Measurements from ENCODE around the gene TLR5.

The TLR5 gene

GRCh38 chr1:223110952-223111351, 32.1 kb downstream of the TLR5 start:
- in situ Hi-C loops (cut with MboI; ENCODE audit: low sequenced_read_pairs) = no loop called here

GRCh38 chr1:223109581-223110026, 33.4 kb downstream of the TLR5 start:
- in situ Hi-C loops (cut with MboI; ENCODE audit: low sequenced_read_pairs) = no loop called here

- in situ Hi-C loops (cut with MboI; ENCODE audit: low sequenced_read_pairs) = no loop called here
These were observed 36.2 kb downstream of the TLR5 start for GRCh38 chr1:223106856-223107255.

- in situ Hi-C loops (cut with MboI; ENCODE audit: low sequenced_read_pairs) = no loop called here
These were observed 37.5 kb downstream of the TLR5 start for GRCh38 chr1:223105568-223105967.

DNA sequence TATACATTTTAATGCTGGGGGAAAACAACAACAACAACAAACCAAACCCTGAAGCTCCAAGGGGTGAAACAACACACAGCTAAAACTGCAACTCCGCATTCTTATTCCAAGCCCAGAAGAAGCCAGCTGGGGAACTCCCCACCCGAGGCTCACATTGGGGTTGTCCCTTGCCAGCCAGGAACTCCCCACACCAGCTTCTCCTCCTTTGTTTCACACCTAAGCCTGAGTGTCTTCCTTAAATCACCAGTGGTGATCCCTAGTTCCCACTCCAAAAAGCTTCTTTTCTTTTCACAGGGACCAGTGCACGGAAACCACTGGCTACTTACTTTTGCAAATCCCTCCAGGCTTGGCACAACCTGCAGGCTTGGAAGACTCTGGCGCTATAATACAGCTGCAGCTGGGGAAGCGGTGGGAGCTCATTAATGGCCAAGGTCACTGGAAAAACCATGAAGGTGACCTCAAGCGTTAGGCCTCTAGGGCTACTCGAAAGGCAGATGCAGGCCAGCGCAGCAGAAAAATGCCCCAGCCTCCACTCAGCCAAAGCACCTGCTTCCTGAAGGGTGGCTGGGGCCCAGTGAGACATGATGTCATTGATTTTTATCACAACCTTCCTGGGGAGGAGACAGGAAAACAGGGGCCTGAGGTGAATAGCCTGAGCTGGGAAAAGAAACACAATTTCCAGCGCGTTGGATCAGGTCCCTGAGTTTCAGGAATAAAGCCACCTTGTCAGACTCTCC, 40.1 kb downstream of the TLR5 start:
- in situ Hi-C loops (cut with MboI; ENCODE audit: low sequenced_read_pairs) = no loop called here

GRCh38 chr1:223097713-223098112, 45.3 kb downstream of the TLR5 start:
- in situ Hi-C loops (cut with MboI; ENCODE audit: low sequenced_read_pairs) = loop anchor here (25.0 kb wide), 2 partner anchors 310 to 635 kb away; no protein-coding TSS in a partner anchor

GRCh38 chr1:223095870-223096269, 47.2 kb downstream of the TLR5 start:
- in situ Hi-C loops (cut with MboI; ENCODE audit: low sequenced_read_pairs) = loop anchor here (25.0 kb wide), 2 partner anchors 309 to 634 kb away; no protein-coding TSS in a partner anchor

GRCh38 chr1:223091896-223092295, 51.2 kb downstream of the TLR5 start:
- in situ Hi-C loops (cut with MboI; ENCODE audit: low sequenced_read_pairs) = loop anchor here (25.0 kb wide), 2 partner anchors 305 to 630 kb away; no protein-coding TSS in a partner anchor

GRCh38 chr1:223089250-223089649, 53.8 kb downstream of the TLR5 start:
- in situ Hi-C loops (cut with MboI; ENCODE audit: low sequenced_read_pairs) = loop anchor here (25.0 kb wide), 2 partner anchors 302 to 627 kb away; no protein-coding TSS in a partner anchor

- in situ Hi-C loops (cut with MboI; ENCODE audit: low sequenced_read_pairs) = loop anchor here (25.0 kb wide), 2 partner anchors 301 to 626 kb away; no protein-coding TSS in a partner anchor
These were observed 54.3 kb downstream of the TLR5 start for GRCh38 chr1:223088713-223089240.

- in situ Hi-C loops (cut with MboI; ENCODE audit: low sequenced_read_pairs) = loop anchor here (25.0 kb wide), 2 partner anchors 300 to 625 kb away; no protein-coding TSS in a partner anchor
These were observed 55.5 kb downstream of the TLR5 start for GRCh38 chr1:223087291-223088255.

- in situ Hi-C loops (cut with MboI; ENCODE audit: low sequenced_read_pairs) = loop anchor here (25.0 kb wide), 2 partner anchors 297 to 622 kb away; no protein-coding TSS in a partner anchor
These were observed 58.6 kb downstream of the TLR5 start for GRCh38 chr1:223084464-223084866.

- in situ Hi-C loops (cut with MboI; ENCODE audit: low sequenced_read_pairs) = loop anchor here (25.0 kb wide), 2 partner anchors 297 to 622 kb away; no protein-coding TSS in a partner anchor
These were observed 59.2 kb downstream of the TLR5 start for GRCh38 chr1:223083831-223084230.

DNA sequence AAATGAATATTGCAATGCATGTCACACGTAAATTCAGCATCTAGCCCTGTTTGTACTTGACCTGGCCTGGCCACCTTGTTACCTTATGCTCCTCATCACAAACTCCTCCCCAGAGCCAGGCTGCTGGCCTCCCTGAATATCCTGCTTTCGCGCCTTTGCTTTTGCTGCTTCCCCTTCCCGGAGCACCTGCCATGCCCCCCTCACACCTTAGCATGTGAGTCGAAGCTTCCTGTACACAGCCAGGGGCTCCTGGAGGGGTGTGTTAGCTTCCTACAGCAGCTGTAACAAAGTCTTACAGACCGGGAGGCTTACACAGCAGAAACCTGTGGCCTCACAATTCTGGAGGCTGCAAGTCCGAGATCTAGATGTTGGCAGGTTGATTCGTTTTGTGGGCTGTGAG, 60.1 kb downstream of the TLR5 start:
- in situ Hi-C loops (cut with MboI; ENCODE audit: low sequenced_read_pairs) = loop anchor here (25.0 kb wide), 2 partner anchors 296 to 621 kb away; no protein-coding TSS in a partner anchor

DNA sequence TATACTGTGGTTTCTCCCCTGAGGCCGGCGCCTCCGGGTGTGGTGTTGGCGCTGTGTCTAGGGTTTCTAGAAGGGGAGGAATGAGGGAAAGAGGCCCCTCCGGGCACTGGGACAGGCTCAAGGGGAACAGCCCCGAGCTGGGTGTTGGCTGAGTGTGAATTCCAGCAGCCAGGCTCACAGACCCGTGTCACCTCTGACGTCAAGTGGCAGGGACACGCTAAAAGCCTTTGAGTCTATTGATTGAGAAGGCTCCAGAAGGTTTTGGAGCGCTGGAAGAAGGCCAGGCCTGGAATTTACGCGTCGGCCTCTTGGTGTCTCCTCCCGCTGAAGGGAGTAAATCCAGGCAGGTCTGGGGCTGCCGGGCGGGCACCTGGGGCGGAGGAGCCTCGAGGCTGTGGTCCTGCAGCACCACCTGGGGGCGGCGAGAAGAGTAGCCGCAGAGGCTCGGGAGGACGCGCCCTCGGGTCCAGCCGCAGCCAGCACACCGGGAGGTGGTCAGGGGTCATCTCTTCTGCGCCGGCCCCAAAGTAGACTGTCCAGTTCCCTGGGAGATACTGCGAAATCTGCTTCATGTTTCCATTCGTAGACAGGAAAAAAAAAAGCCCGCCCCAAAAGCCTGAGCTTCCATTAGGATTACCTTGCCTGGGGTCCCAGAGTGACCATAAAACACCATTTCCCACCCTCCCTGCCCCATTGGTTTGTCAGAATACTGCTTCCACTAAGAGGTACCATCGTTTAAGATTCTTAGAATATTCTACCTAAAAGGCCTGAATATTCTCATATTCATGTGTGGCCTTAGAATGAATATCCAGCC, 61.7 kb downstream of the TLR5 start:
- in situ Hi-C loops (cut with MboI; ENCODE audit: low sequenced_read_pairs) = loop anchor here (25.0 kb wide), 2 partner anchors 294 to 619 kb away; no protein-coding TSS in a partner anchor

GRCh38 chr1:223079498-223079897, 63.5 kb downstream of the TLR5 start:
- in situ Hi-C loops (cut with MboI; ENCODE audit: low sequenced_read_pairs) = loop anchor here (25.0 kb wide), 2 partner anchors 292 to 617 kb away; no protein-coding TSS in a partner anchor

GRCh38 chr1:223077247-223077833, 65.7 kb downstream of the TLR5 start:
- in situ Hi-C loops (cut with MboI; ENCODE audit: low sequenced_read_pairs) = loop anchor here (25.0 kb wide), 2 partner anchors 290 to 615 kb away; no protein-coding TSS in a partner anchor

- in situ Hi-C loops (cut with MboI; ENCODE audit: low sequenced_read_pairs) = loop anchor here (25.0 kb wide), 2 partner anchors 289 to 614 kb away; no protein-coding TSS in a partner anchor
These were observed 66.7 kb downstream of the TLR5 start for GRCh38 chr1:223076362-223076761.

- in situ Hi-C loops (cut with MboI; ENCODE audit: low sequenced_read_pairs) = loop anchor here (25.0 kb wide), 2 partner anchors 289 to 614 kb away; no protein-coding TSS in a partner anchor
These were observed 67.2 kb downstream of the TLR5 start for GRCh38 chr1:223075834-223076233.

Data from HL-60/S4 (cell line).